OCI-LY1 (cell line): Measurements from ENCODE around the gene ZNF17.

Experiments used
- H2AFZ ChIP-seq: fragments of 200-600 bp; sonication (generic), shearing (Covaris generic); 2 replicates; pipeline ENCODE4 v1.6.0; 2014; ENCODE audit warnings: antibody characterized with exemption, mild to moderate bottlenecking, low read length
- H3F3A ChIP-seq: fragments of 200-600 bp; sonication (generic), shearing (Covaris generic); 2 replicates; pipeline ENCODE4 v1.6.0; 2014; ENCODE audit warnings: mild to moderate bottlenecking, antibody characterized with exemption, low read length, moderate library complexity; ENCODE audit not compliant: insufficient read depth
- H3K27ac ChIP-seq: fragments of 200-600 bp; sonication (generic); 2 replicates; pipeline ENCODE4 v1.5.1; 2014; ENCODE audit warnings: low read length, mixed run types, mild to moderate bottlenecking, low read depth; ENCODE audit not compliant: poor library complexity, severe bottlenecking
- H3K27me3 ChIP-seq: fragments of 200-600 bp; sonication (generic); 2 replicates; pipeline ENCODE4 v1.6.0; 2014; ENCODE audit warnings: antibody characterized with exemption, mild to moderate bottlenecking, low read length, moderate library complexity; ENCODE audit not compliant: insufficient read depth
- H3K36me3 ChIP-seq: fragments of 200-600 bp; sonication (generic); 2 replicates; pipeline ENCODE4 v1.6.1; 2014; ENCODE audit warnings: mild to moderate bottlenecking, antibody characterized with exemption, low read length, moderate library complexity, mixed read lengths; ENCODE audit not compliant: insufficient read depth
- H3K4me1 ChIP-seq: fragments of 200-600 bp; sonication (generic); 2 replicates; pipeline ENCODE4 v1.5.1; 2014; ENCODE audit warnings: mild to moderate bottlenecking, low read length, moderate library complexity; ENCODE audit not compliant: insufficient read depth, severe bottlenecking
- H3K4me2 ChIP-seq: fragments of 200-600 bp; sonication (generic), shearing (Covaris generic); 2 replicates; pipeline ENCODE4 v1.6.1; 2014; ENCODE audit warnings: low read length
- H3K4me3 ChIP-seq: fragments of 200-600 bp; sonication (generic); 2 replicates; pipeline ENCODE4 v1.5.1; 2014; ENCODE audit warnings: low read length, low read depth, mild to moderate bottlenecking, mixed read lengths; ENCODE audit not compliant: poor library complexity, severe bottlenecking
- H3K79me2 ChIP-seq: fragments of 200-600 bp; shearing (Covaris generic); 2 replicates; pipeline ENCODE4 v1.6.1; 2016; ENCODE audit warnings: mixed run types, low read length, mixed read lengths; ENCODE audit not compliant: insufficient read depth
- H3K9ac ChIP-seq: fragments of 200-600 bp; sonication (generic), shearing (Covaris generic); 2 replicates; pipeline ENCODE4 v1.6.1; 2014; ENCODE audit warnings: mild to moderate bottlenecking, low read length, mixed read lengths
- H3K9me2 ChIP-seq: fragments of 200-600 bp; sonication (generic), shearing (Covaris generic); 2 replicates; pipeline ENCODE4 v1.6.1; 2014; ENCODE audit warnings: low read depth, mild to moderate bottlenecking, low read length, mixed read lengths
- H3K9me3 ChIP-seq: fragments of 200-600 bp; shearing (Covaris generic); 2 replicates; pipeline ENCODE4 v1.6.1; 2014; ENCODE audit warnings: low read length, mixed read lengths
- H4K20me1 ChIP-seq: fragments of 200-600 bp; sonication (generic), shearing (Covaris generic); 2 replicates; pipeline ENCODE4 v1.6.0; 2016; ENCODE audit warnings: mild to moderate bottlenecking, low read length; ENCODE audit not compliant: insufficient read depth
- CTCF ChIP-seq: fragments of 200-600 bp; sonication (generic), shearing (Covaris generic); IDR thresholded peaks from 2 replicates; pipeline ENCODE4 v1.5.1; 2017; ENCODE audit warnings: mild to moderate bottlenecking, antibody characterized with exemption, low read length, moderate library complexity, mixed read lengths
- EZH2 ChIP-seq: fragments of 200-600 bp; sonication (generic), shearing (Covaris generic); IDR thresholded peaks from 2 replicates; pipeline ENCODE4 v1.8.0; 2017; ENCODE audit warnings: borderline replicate concordance, mixed run types, mild to moderate bottlenecking, antibody characterized with exemption, low read length, moderate library complexity, mixed read lengths

The ZNF17 gene

GRCh38 chr19:57389730-57390598, 21.0 kb upstream of the ZNF17 start, which contains the start of gene ZNF548:
ZNF548 (plus strand) TSS chr19:57389854; CDS start chr19:57390100, 246 bp downstream.
- H3K4me2 ChIP-seq: peak within 1 kb of the TSS; percentile 85
- H3K79me2 ChIP-seq: peaks cover 25% of the 10 kb centered on the region
- H2AFZ ChIP-seq: peak within 1 kb of the TSS; percentile 88; the same call in 1 of the 2 replicates
- H3K36me3 ChIP-seq: peaks cover 25% of the 10 kb centered on the region
- H3F3A ChIP-seq: no peaks in the 10 kb centered on the region
- H4K20me1 ChIP-seq: no peaks in the 10 kb centered on the region
- H3K9ac ChIP-seq: peak within 1 kb of the TSS; percentile 87
- H3K9me3 ChIP-seq: peaks cover 21% of the 10 kb centered on the region
- no peak for TF ChIP-seq EZH2
- peak; percentile 4; the same call in 1 of the 2 replicates for TF ChIP-seq CTCF
- H3K27ac ChIP-seq: peak within 1 kb of the TSS; percentile 59
- peaks cover 16% of the 10 kb centered on the region for H3K4me1 ChIP-seq
- H3K27me3 ChIP-seq: no peaks in the 10 kb centered on the region
- peak within 1 kb of the TSS; percentile 90 for H3K4me3 ChIP-seq
- no peaks in the 10 kb centered on the region for H3K9me2 ChIP-seq

GRCh38 chr19:57395710-57396109, 15.3 kb upstream of the ZNF17 start:
- H3K4me3 ChIP-seq: no peak overlapping the region
- no peaks in the 10 kb centered on the region for H3F3A ChIP-seq
- no peaks in the 10 kb centered on the region for H3K27me3 ChIP-seq
- TF ChIP-seq EZH2 (no peak), CTCF (no peak)
- H3K4me2 ChIP-seq: no peak overlapping the region
- peaks cover 74% of the 10 kb centered on the region for H3K36me3 ChIP-seq
- no peaks in the 10 kb centered on the region for H3K9me2 ChIP-seq
- no peak overlapping the region for H3K9ac ChIP-seq
- H3K9me3 ChIP-seq: peaks cover 26% of the 10 kb centered on the region
- H4K20me1 ChIP-seq: no peaks in the 10 kb centered on the region
- H2AFZ ChIP-seq: no peak overlapping the region
- H3K4me1 ChIP-seq: peaks cover 6% of the 10 kb centered on the region
- no peak overlapping the region for H3K27ac ChIP-seq
- peaks cover 20% of the 10 kb centered on the region for H3K79me2 ChIP-seq

GRCh38 chr19:57398868-57399267, 12.1 kb upstream of the ZNF17 start:
- no peaks in the 10 kb centered on the region for H4K20me1 ChIP-seq
- H3K9me2 ChIP-seq: no peaks in the 10 kb centered on the region
- H3F3A ChIP-seq: no peaks in the 10 kb centered on the region
- no peak overlapping the region for H2AFZ ChIP-seq
- H3K36me3 ChIP-seq: peaks cover 74% of the 10 kb centered on the region
- H3K9ac ChIP-seq: no peak overlapping the region
- H3K27me3 ChIP-seq: no peaks in the 10 kb centered on the region
- no peak overlapping the region for H3K27ac ChIP-seq
- H3K4me2 ChIP-seq: no peak overlapping the region
- no peak overlapping the region for H3K4me3 ChIP-seq
- peaks cover 39% of the 10 kb centered on the region for H3K9me3 ChIP-seq
- H3K4me1 ChIP-seq: no peaks in the 10 kb centered on the region
- H3K79me2 ChIP-seq: no peaks in the 10 kb centered on the region
- TF ChIP-seq CTCF: no peak
- no peak for TF ChIP-seq EZH2
